Activated CD4-positive, alpha-beta T cell treated with anti-CD3 and anti-CD28 coated beads for 4 hours (primary cell): Measurements from ENCODE around the gene NONO.
"Not testable (repeated sequence)": the region's sequence is repeated elsewhere in the genome, so short reads cannot be mapped to it uniquely, and the experiment has no call there.

Experiments
- DNase-seq, 2 donors: peaks; one replicate each; pipeline ENCODE4 v3.0.0-alpha.2; 2020

The NONO gene

GRCh38 chrX:71291381-71291780, 7.9 kb downstream of the NONO start:
- DNase-seq, result no peak

- no peak for DNase-seq
Measured at GRCh38 chrX:71292669-71293365, 9.4 kb downstream of the NONO start.

GRCh38 chrX:71296806-71297205, 13.4 kb downstream of the NONO start:
- DNase-seq, result no peak

- DNase-seq, result no peak
Measured at GRCh38 chrX:71298119-71298518, 14.7 kb downstream of the NONO start.

GRCh38 chrX:71300064-71300463, 16.6 kb downstream of the NONO start:
- DNase-seq, result not testable (repeated sequence)

- not testable (repeated sequence) for DNase-seq
Measured at GRCh38 chrX:71300495-71300894, 17.1 kb downstream of the NONO start.

GRCh38 chrX:71301195-71301924, 17.9 kb downstream of the NONO start, which contains the start of gene ITGB1BP2:
ITGB1BP2 (plus strand) TSS chrX:71301750; CDS start chrX:71301807, 57 bp downstream.
- no peak for DNase-seq

- no peak for DNase-seq
Measured at GRCh38 chrX:71302461-71303213, 19.2 kb downstream of the NONO start.

GRCh38 chrX:71304561-71304960, 21.1 kb downstream of the NONO start:
- DNase-seq, result no peak

- DNase-seq, result no peak
Measured at GRCh38 chrX:71315917-71316316, 32.5 kb downstream of the NONO start.

- DNase-seq, result not testable (repeated sequence)
Measured at GRCh38 chrX:71316959-71317358, 33.5 kb downstream of the NONO start.

GRCh38 chrX:71320126-71320525, 36.7 kb downstream of the NONO start:
- no peak for DNase-seq

GRCh38 chrX:71321731-71322130, 38.3 kb downstream of the NONO start:
- DNase-seq, result no peak

GRCh38 chrX:71324452-71324851, 41.0 kb downstream of the NONO start:
- not testable (repeated sequence) for DNase-seq

GRCh38 chrX:71326394-71326793, 43.0 kb downstream of the NONO start:
- DNase-seq, result no peak

- DNase-seq, result not testable (repeated sequence)
Measured at GRCh38 chrX:71349151-71349665, 65.8 kb downstream of the NONO start.

GRCh38 chrX:71349867-71350266, 66.4 kb downstream of the NONO start:
- DNase-seq, result not testable (repeated sequence)
